Hepatocyte (in vitro differentiated cells): ENCODE results near the gene DNER. TPM values are rescaled to one million over a fixed set of nuclear protein-coding genes. Genes with fewer than 3 reads are reported as not detected.

Experiments
- DNase-seq: peaks from one replicate; pipeline ENCODE4 v3.0.0-alpha.2; 2016; ENCODE audit warnings: low spot score
- H2AFZ ChIP-seq: fragments of 200-600 bp; sonication (generic); 2 replicates; pipeline ENCODE4 v1.6.0; 2016; ENCODE audit warnings: antibody characterized with exemption, mild to moderate bottlenecking
- H3K27ac ChIP-seq: fragments of 200-600 bp; sonication (generic); 2 replicates; pipeline ENCODE4 v1.5.1; 2016; ENCODE audit warnings: mild to moderate bottlenecking
- H3K27me3 ChIP-seq: fragments of 200-600 bp; sonication (generic); 2 replicates; pipeline ENCODE4 v1.6.1; 2016
- H3K36me3 ChIP-seq: fragments of 200-600 bp; sonication (generic); replicated peaks from 2 replicates; pipeline ENCODE4 v1.5.1; 2016; ENCODE audit warnings: low read depth; ENCODE audit not compliant: insufficient read depth
- H3K4me1 ChIP-seq: fragments of 200-600 bp; sonication (generic); 2 replicates; pipeline ENCODE4 v1.5.1; 2016; ENCODE audit warnings: mild to moderate bottlenecking, moderate library complexity; ENCODE audit not compliant: insufficient read depth
- H3K4me2 ChIP-seq: fragments of 200-600 bp; sonication (generic); 2 replicates; pipeline ENCODE4 v1.6.0; 2016
- H3K4me3 ChIP-seq: fragments of 200-600 bp; sonication (generic); 2 replicates; pipeline ENCODE4 v1.5.1; 2016; ENCODE audit warnings: mild to moderate bottlenecking
- H3K79me2 ChIP-seq: fragments of 200-600 bp; sonication (generic); 2 replicates; pipeline ENCODE4 v1.6.0; 2017; ENCODE audit warnings: mild to moderate bottlenecking
- H3K9me2 ChIP-seq: fragments of 200-600 bp; sonication (generic); replicated peaks from 2 replicates; pipeline ENCODE4 v1.6.0; 2017; ENCODE audit warnings: mild to moderate bottlenecking; ENCODE audit not compliant: insufficient read depth
- H3K9me3 ChIP-seq: fragments of 200-600 bp; sonication (generic); 2 replicates; pipeline ENCODE4 v1.5.1; 2016; ENCODE audit warnings: low read depth, mild to moderate bottlenecking
- H4K20me1 ChIP-seq: fragments of 200-600 bp; sonication (generic); 2 replicates; pipeline ENCODE4 v1.6.0; 2016; ENCODE audit warnings: mild to moderate bottlenecking; ENCODE audit not compliant: insufficient read depth, poor library complexity, severe bottlenecking
- EZH2 ChIP-seq: fragments of 200-600 bp; sonication (generic); IDR thresholded peaks from 2 replicates; pipeline ENCODE4 v1.6.1; 2016; ENCODE audit warnings: antibody characterized with exemption, mild to moderate bottlenecking, borderline replicate concordance
- EZH2phosphoT487 ChIP-seq: fragments of 200-600 bp; sonication (generic); IDR thresholded peaks from one replicate; pipeline ENCODE4 v1.6.1; 2018; ENCODE audit warnings: antibody characterized with exemption, mild to moderate bottlenecking, low read depth, moderate library complexity; ENCODE audit not compliant: unreplicated experiment, severe bottlenecking
- WGBS: methylation state at CpG from one replicate; pipeline ENCODE4 v1.1.6; 2016; ENCODE audit warnings: low lambda C conversion rate; ENCODE audit errors: missing lambda C conversion rate; 5-methylcytosine and 5-hydroxymethylcytosine counted together
- polyA plus RNA-seq: library from polyadenylated mRNA; unstranded; fragments of >200 nt; fragmentation: Nextera tagmentation; extraction: Ambion mirVana; gene quantifications from 2 replicates; pipeline ENCODE4 v1.2.1, GENCODE V29; 2016
- total RNA-seq: library from RNA; depleted of rRNA; stranded (reverse); fragments of >200 nt; gene quantifications from 2 replicates; pipeline ENCODE4 v1.2.3, GENCODE V29; 2014
- TF ChIP-seq, protein P1 (sequence below): fragments of 200-600 bp; sonication (generic); IDR thresholded peaks from 2 replicates; pipeline ENCODE4 v1.5.1; 2016; ENCODE audit warnings: antibody characterized with exemption, mild to moderate bottlenecking; ENCODE audit not compliant: poor library complexity

The DNER gene
- total and polyA plus RNA-seq, 2 experiments from 2014 or later: 0.37 TPM; not detected in 1

DNA sequence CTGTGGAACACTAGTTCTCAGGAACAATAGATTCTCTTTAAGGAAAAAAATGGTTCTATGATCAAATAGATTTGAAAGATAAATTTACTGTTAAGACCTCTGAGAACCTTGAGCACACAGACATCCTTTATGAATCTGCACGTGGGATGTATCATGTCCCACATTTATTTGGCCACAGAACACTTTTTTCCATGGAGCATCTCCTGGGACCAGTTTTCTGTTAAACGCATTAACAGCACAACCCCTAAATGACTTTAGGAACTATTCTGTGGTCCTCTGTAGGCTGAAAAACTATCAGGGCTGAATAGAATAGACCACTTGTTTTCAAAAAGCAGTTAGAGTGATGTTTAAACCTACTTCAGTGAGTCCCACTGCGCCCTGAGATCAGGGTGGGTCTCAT, 311.1 kb downstream of the DNER start:
- TF ChIP-seq EZH2: no peak
- TF ChIP-seq EZH2phosphoT487: no peak
- TF ChIP-seq, protein P1, sequence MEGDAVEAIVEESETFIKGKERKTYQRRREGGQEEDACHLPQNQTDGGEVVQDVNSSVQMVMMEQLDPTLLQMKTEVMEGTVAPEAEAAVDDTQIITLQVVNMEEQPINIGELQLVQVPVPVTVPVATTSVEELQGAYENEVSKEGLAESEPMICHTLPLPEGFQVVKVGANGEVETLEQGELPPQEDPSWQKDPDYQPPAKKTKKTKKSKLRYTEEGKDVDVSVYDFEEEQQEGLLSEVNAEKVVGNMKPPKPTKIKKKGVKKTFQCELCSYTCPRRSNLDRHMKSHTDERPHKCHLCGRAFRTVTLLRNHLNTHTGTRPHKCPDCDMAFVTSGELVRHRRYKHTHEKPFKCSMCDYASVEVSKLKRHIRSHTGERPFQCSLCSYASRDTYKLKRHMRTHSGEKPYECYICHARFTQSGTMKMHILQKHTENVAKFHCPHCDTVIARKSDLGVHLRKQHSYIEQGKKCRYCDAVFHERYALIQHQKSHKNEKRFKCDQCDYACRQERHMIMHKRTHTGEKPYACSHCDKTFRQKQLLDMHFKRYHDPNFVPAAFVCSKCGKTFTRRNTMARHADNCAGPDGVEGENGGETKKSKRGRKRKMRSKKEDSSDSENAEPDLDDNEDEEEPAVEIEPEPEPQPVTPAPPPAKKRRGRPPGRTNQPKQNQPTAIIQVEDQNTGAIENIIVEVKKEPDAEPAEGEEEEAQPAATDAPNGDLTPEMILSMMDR: no peak
- H3K27ac ChIP-seq: no peak overlapping the region
- no peak overlapping the region for H3K4me3 ChIP-seq
- 93% methylated on average over 3 of the region's 3 CpGs for WGBS
- no peak overlapping the region for H3K4me2 ChIP-seq
- H4K20me1 ChIP-seq: no peaks in the 10 kb centered on the region
- H3K36me3 ChIP-seq: no peaks in the 10 kb centered on the region
- no peaks in the 10 kb centered on the region for H3K79me2 ChIP-seq
- no peaks in the 10 kb centered on the region for H3K27me3 ChIP-seq
- peaks cover 6% of the 10 kb centered on the region for H3K4me1 ChIP-seq
- H3K9me2 ChIP-seq: no peaks in the 10 kb centered on the region
- no peaks in the 10 kb centered on the region for H3K9me3 ChIP-seq
- no peak for DNase-seq
- no peak overlapping the region for H2AFZ ChIP-seq

DNA sequence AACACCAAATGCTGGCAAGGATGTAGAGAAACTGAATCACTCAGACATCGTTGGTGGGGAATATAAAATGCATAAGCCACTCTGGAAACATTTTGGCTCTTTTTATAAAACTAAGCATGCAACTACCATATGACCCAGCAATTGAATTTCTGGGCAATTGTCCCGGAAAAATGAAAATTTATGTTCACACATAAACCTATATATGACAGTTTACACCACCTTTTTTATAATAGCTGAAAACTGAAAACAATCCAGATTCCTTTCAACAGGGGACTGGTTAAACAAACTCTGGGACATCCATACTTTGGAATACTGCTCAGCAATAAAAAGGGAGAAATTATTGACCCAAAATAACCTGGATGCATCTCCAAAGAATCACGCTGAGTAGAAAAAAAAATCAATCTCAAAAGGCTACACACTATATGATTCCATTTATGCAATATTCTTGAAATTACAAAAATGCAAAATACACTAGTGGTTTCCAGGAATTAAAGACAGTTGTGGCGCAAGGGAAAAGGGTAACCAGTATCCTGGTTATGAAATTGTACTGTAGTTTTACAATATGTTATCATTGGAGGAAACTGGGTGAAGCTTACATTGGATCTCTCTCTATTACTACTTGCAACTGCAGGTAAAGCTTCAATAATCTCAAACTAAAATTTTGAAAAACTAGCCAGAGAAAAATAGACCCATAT, 313.0 kb downstream of the DNER start:
- H3K4me2 ChIP-seq: no peak overlapping the region
- WGBS: 82% methylated on average over 4 of the region's 4 CpGs
- no peak overlapping the region for H3K27ac ChIP-seq

DNA sequence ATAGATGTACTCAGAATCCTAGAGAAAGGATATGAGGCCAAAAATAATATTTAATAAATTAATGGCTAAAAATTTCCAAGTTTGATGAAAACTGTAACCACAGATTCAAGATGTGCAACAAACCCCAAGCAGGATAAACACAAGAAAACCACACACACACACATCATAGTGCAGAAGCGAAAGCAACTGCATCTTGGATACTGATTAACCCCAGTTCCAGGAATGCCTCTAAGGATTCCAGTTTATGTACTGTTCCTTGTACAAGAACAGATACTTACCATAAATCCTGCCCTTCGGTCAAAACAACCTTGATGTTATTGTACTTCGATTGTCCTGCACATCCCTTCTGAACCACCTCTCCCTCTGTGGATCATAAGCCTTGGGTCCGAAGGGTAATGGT, 320.4 kb downstream of the DNER start:
- no peak overlapping the region for H3K27ac ChIP-seq
- no peak overlapping the region for H3K4me2 ChIP-seq
- no peaks in the 10 kb centered on the region for H3K4me1 ChIP-seq
- no peak overlapping the region for H2AFZ ChIP-seq
- H4K20me1 ChIP-seq: no peaks in the 10 kb centered on the region
- TF ChIP-seq, protein P1: no peak
- TF ChIP-seq EZH2 (no peak), EZH2phosphoT487 (no peak)
- 94% methylated on average over 4 of the region's 4 CpGs for WGBS
- H3K27me3 ChIP-seq: no peaks in the 10 kb centered on the region
- no peaks in the 10 kb centered on the region for H3K9me2 ChIP-seq
- no peaks in the 10 kb centered on the region for H3K79me2 ChIP-seq
- no peaks in the 10 kb centered on the region for H3K36me3 ChIP-seq
- DNase-seq: no peak
- no peak overlapping the region for H3K4me3 ChIP-seq
- no peaks in the 10 kb centered on the region for H3K9me3 ChIP-seq

More for the DNA sequence above, 313.0 kb downstream of the DNER start:
- H3K36me3 ChIP-seq: no peaks in the 10 kb centered on the region
- no peaks in the 10 kb centered on the region for H3K27me3 ChIP-seq
- H4K20me1 ChIP-seq: no peaks in the 10 kb centered on the region
- DNase-seq: no peak
- H3K9me3 ChIP-seq: no peaks in the 10 kb centered on the region
- TF ChIP-seq, protein P1: no peak
- TF ChIP-seq EZH2phosphoT487: no peak
- TF ChIP-seq EZH2: no peak
- no peak overlapping the region for H2AFZ ChIP-seq
- no peak overlapping the region for H3K4me3 ChIP-seq
- no peaks in the 10 kb centered on the region for H3K4me1 ChIP-seq
- no peaks in the 10 kb centered on the region for H3K79me2 ChIP-seq
- no peaks in the 10 kb centered on the region for H3K9me2 ChIP-seq
